AG09309 (cell line): ENCODE data around the gene PURB.

Experiments used
- DNase-seq: peaks from one replicate; pipeline ENCODE4 v3.0.0-alpha.2; 2010; ENCODE audit warnings: low read depth
- H3K4me3 ChIP-seq: 2 replicates; pipeline ENCODE4 v1.5.1; 2011; ENCODE audit warnings: mild to moderate bottlenecking, low read depth, low read length, moderate library complexity; ENCODE audit not compliant: control insufficient read depth
- CTCF ChIP-seq: IDR thresholded peaks from 2 replicates; pipeline ENCODE4 v1.5.1; 2011; ENCODE audit warnings: mild to moderate bottlenecking, low read depth, low read length, inconsistent platforms; ENCODE audit not compliant: insufficient read depth, control insufficient read depth; ENCODE audit errors: missing control alignments

PURB gene

GRCh38 chr7:44918029-44918428, 32.7 kb upstream of the PURB start:
- no peak for TF ChIP-seq CTCF
- DNase-seq = no peak
- H3K4me3 ChIP-seq = no peak overlapping the region

GRCh38 chr7:44917465-44917864, 32.1 kb upstream of the PURB start:
- no peak for TF ChIP-seq CTCF
- DNase-seq = no peak
- H3K4me3 ChIP-seq = no peak overlapping the region

- no peak for DNase-seq
- no peak overlapping the region for H3K4me3 ChIP-seq
- no peak for TF ChIP-seq CTCF
These were observed 29.8 kb upstream of the PURB start for GRCh38 chr7:44914992-44915607.

GRCh38 chr7:44912775-44913347, 27.5 kb upstream of the PURB start:
- DNase-seq = no peak
- H3K4me3 ChIP-seq = no peak overlapping the region
- TF ChIP-seq CTCF = no peak

GRCh38 chr7:44911911-44912310, 26.6 kb upstream of the PURB start:
- DNase-seq = no peak
- no peak for TF ChIP-seq CTCF
- no peak overlapping the region for H3K4me3 ChIP-seq

- no peak for DNase-seq
- TF ChIP-seq CTCF = no peak
- no peak overlapping the region for H3K4me3 ChIP-seq
These were observed 24.5 kb upstream of the PURB start for GRCh38 chr7:44909596-44910389.
